Pancreas (tissue), 10 donors: Measurements from ENCODE around the gene FXYD1. TPM values are rescaled to one million over a fixed set of nuclear protein-coding genes. Genes with fewer than 3 reads are reported as not detected.

Source experiments
- ATAC-seq, 4 donors: fragments of 200-7000 bp; cut with Tn5 transposase; one replicate each; pipeline versions ENCODE4 v1.8.0 to v1.9.1; 2020; ENCODE audit warnings: mild to moderate bottlenecking in 4 of 4, moderate library complexity in 4 of 4
- DNase-seq, 6 donors: peaks; one replicate each; pipeline ENCODE4 v3.0.0-alpha.2; 2020
- FAIRE-seq: peaks from 2 replicates; lab custom pipeline; 2012; peaks lifted over from hg19 to GRCh38; lab: Jason Lieb, UNC
- H3K27ac ChIP-seq, 4 donors: fragments of 200-600 bp; sonication (generic); 1 replicate in 3 of 4; 2 replicates in 1 of 4; pipeline versions ENCODE4 v1.5.0 to v1.8.0; 2020
- H3K27me3 ChIP-seq, 4 donors: fragments of 200-600 bp; one replicate each; pipeline ENCODE4 v1.8.0; 2021
- H3K36me3 ChIP-seq, 3 donors: fragments of 200-600 bp; sonication (generic) in 1 of 3; one replicate each; pipeline versions ENCODE4 v1.5.0 to v1.8.0; 2020 to 2021
- H3K4me1 ChIP-seq, 3 donors: fragments of 200-600 bp; one replicate each; pipeline ENCODE4 v1.8.0; 2021
- H3K4me3 ChIP-seq, 4 donors: fragments of 200-600 bp; sonication (generic) in 2 of 4; one replicate each; pipeline versions ENCODE4 v1.5.0 to v1.8.0; 2020 to 2021
- H3K9me3 ChIP-seq, 4 donors: fragments of 200-600 bp; one replicate each; pipeline ENCODE4 v1.8.0; 2021
- CTCF ChIP-seq, 4 donors: fragments of 200-600 bp; sonication (generic) in 3 of 4; IDR thresholded peaks; one replicate each; pipeline versions ENCODE4 v1.5.0 to v1.8.0; 2021; ENCODE audit warnings: antibody characterized with exemption in 4 of 4
- WGBS, 2 donors: extraction: QIAGEN DNeasy Blood & Tissue Kit; methylation state at CpG; one replicate each; pipeline ENCODE4 v1.1.7; 2013; 5-methylcytosine and 5-hydroxymethylcytosine counted together
- intact Hi-C, 3 donors: fragments of 100-400 bp; cut with DNase I; formaldehyde crosslinking; loops; one replicate each; pipeline versions ENCODE4 v1.11.1 to v1.14.2; 2022
- polyA plus RNA-seq, 2 donors: library from polyadenylated mRNA; stranded (reverse); fragments of 200-250 nt; gene quantifications; one replicate each; pipeline ENCODE4 v1.2.3, GENCODE V29; 2013
- total RNA-seq, 6 donors: library from RNA; stranded (reverse); fragmentation: NEBNext Ultra II Directional in 4 of 6; extraction: Animal tissue kit (Norgen Biotek cat#: 25700) in 4 of 6; gene quantifications; one replicate each; pipeline versions ENCODE4 v1.2.1 to v1.2.4, GENCODE V29; 2021 to 2023
- donor health status: healthy with polysubstance abuse.
- donor health status: DM: no; HTN: no; CAD: no; lungs with moderate emphysema.
- donor health status: DM: no; HTN: no; CAD: no.
- donor health status: control.
- donor health status: control.
- donor health status: Bipolar disorder and iron deficiency.
- donor health status: DM: yes; HTN: yes; CAD: no.
- donor health status: DM: no; HTN: no; CAD: no.
- donor health status: DM: no; HTN: no; CAD: no.
- donor health status: DM: yes; HTN: yes; CAD: no.

FXYD1 gene
- total and polyA plus RNA-seq, 8 donors: 2.8 to 16.1 (median 6.0) TPM

- H3K27ac ChIP-seq: no peak overlapping the region
- ATAC-seq: no peak
- TF ChIP-seq CTCF (IDR thresholded peaks at IDR 0.05): no peak
- no peaks in the 10 kb centered on the region for H3K36me3 ChIP-seq
- intact Hi-C loops: no loop called here
- no peaks in the 10 kb centered on the region for H3K4me1 ChIP-seq
- FAIRE-seq: no peak
- H3K9me3 ChIP-seq: no peaks in the 10 kb centered on the region
- no peak overlapping the region for H3K4me3 ChIP-seq
- 50 to 67% methylated on average over 5 of the region's 5 CpGs for WGBS, 2 donors
- DNase-seq: no peak
- H3K27me3 ChIP-seq: no peaks in the 10 kb centered on the region
These were observed 26.8 kb downstream of the FXYD1 start for GRCh38 chr19:35165200-35166058.

DNA sequence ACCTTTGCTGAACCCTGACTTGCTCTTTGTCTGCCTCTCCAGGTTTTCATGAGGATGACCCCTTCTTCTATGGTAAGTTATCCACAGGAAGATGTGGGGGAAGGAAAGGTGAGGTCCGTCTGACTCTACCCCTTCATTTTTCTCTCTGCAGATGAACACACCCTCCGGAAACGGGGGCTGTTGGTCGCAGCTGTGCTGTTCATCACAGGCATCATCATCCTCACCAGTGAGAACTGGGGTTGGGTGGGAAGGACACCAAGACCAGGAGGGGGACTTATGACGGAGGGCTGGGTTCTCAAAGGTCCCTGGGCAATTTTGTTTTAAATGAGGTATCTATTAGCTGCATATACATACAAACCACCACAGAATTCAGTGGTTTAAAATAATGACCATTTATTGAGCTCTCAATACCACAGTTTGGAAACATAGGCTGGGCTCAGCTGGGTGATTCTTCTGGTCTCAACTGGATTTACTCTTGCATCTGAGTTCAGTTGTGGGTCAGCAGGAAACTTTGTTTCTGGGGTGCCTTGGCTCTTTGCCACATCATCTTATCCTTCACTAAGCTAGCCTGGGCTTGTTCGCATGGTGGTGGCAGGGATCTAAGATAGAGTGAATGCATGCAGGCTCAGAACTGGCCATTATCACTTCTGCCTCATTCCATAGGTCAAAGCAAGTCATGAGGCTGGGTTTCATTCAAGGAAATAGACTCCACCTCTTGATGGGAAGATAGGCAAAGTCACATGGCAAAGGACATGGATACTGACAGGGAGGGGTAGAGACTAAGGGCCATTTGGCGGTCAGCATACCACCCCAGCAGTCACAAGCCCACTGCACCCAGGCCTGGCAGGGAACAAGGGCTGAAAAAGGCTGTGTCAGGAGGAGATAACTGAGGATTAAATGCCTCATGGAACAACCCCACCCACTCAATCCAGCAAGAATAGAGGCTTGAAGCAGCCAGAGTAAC is 27.8 kb downstream of the FXYD1 start:
- Histone ChIP-seq H3K4me3 (no peak overlapping the region), H3K9me3 (no peaks in the 10 kb centered on the region), H3K36me3 (no peaks in the 10 kb centered on the region), H3K4me1 (no peaks in the 10 kb centered on the region), H3K27ac (no peak overlapping the region), H3K27me3 (no peaks in the 10 kb centered on the region)
- FAIRE-seq (no peak), ATAC-seq (no peak), DNase-seq (no peak)
- TF ChIP-seq CTCF (IDR thresholded peaks at IDR 0.05): no peak
- intact Hi-C loops: no loop called here
- 82 to 92% methylated on average over 7 of the region's 7 CpGs for WGBS, 2 donors

- Histone ChIP-seq H3K36me3 (no peaks in the 10 kb centered on the region), H3K27ac (no peak overlapping the region), H3K9me3 (no peaks in the 10 kb centered on the region), H3K4me3 (no peak overlapping the region), H3K4me1 (no peaks in the 10 kb centered on the region), H3K27me3 (no peaks in the 10 kb centered on the region)
- no peak for TF ChIP-seq CTCF (IDR thresholded peaks at IDR 0.05)
- intact Hi-C loops: no loop called here
- DNase-seq (no peak), ATAC-seq (peak in 1 of 4 donors; percentile 23), FAIRE-seq (no peak)
- 73 to 76% methylated on average over 5 of the region's 5 CpGs for WGBS, 2 donors
These were observed 28.9 kb downstream of the FXYD1 start for GRCh38 chr19:35167251-35168119.

GRCh38 chr19:35168196-35168595 is 29.6 kb downstream of the FXYD1 start:
- no peak for TF ChIP-seq CTCF (IDR thresholded peaks at IDR 0.05)
- intact Hi-C loops: no loop called here
- no peaks in the 10 kb centered on the region for H3K9me3 ChIP-seq
- ATAC-seq: peak in 1 of 4 donors; percentile 56
- 64 to 71% methylated on average over 3 of the region's 3 CpGs for WGBS, 2 donors
- no peak for FAIRE-seq
- DNase-seq: no peak
- no peaks in the 10 kb centered on the region for H3K36me3 ChIP-seq
- H3K27me3 ChIP-seq: no peaks in the 10 kb centered on the region
- no peak overlapping the region for H3K4me3 ChIP-seq
- no peaks in the 10 kb centered on the region for H3K4me1 ChIP-seq
- H3K27ac ChIP-seq: no peak overlapping the region
